ENCODE measurements around the gene KLF12.

Gene KLF12

DNA sequence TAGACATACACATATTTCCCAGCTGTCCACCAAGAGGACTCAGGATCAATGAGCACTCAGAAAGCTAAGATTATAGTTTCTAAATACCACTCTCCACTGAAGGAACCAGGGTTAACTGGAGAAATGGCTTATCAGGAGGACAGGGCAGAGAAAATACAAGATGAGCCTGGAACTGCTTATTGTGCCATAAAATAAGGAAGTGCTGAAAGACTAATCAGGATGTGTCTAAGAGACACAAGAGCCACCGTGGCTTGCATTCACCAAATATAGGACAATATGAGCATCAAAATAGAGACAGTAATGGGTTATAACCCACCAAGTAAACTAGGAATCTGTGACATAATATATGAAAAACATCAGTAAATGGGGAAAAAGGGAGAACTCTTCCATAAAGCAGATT, 32.8 kb downstream of the KLF12 start:
- no peak for DNase-seq

GRCh38 chr13:74098077-74098476, 36.1 kb downstream of the KLF12 start:
- no peak for DNase-seq

DNA sequence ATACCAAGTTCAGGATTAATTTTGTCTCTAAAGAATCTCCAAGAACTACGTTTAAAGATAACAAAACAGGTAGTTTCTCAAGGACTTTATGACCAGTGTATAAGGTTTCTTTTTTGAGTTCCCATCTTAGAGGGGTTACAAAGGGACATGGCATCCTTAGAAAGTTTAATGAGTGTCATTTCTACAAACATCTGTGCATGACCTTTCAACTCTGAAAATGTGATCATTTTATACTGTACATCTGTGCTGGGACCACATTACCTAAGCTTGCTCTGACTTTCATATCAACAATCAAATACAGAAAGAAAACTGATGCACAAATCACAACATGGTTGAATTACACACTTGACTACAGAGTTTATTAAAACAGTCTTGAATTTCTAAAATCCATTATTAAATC, 37.1 kb downstream of the KLF12 start:
- no peak for DNase-seq

DNA sequence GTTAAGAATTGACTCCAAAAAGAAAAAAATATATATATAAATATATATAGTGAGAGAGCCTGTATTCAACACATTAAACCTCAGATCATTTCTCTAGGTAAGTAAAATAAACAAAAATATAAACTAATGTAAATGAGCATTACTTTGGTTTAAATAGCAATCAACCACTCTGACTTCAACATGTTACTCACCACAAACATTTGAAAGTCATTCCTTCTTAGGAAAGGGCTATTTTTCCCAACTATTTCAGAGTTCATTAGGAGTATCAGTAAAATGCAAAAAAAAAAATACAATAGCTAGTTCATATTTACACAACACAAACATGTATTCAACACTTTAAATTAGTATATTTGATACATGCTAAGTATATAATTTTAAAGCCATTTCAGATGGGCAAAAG, 40.5 kb downstream of the KLF12 start:
- DNase-seq: no peak

DNA sequence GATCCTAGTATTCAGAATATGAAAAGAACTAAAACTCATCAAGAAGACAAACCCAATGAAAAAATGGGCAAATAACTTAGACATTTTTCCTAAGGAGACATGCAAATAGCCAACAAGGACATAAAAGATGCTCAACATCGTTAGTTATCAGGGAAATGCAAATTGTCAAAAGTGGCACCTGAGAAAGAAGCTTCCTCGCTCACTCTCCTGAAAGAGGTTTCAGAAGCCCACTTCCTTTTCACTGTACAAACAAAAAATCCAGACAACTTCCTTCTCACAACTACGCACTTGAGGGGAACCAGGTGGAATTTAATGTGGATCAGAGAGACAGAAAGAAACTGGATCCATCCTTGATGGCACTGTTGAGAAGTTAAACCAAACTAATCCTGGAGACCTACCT, 41.5 kb downstream of the KLF12 start:
- DNase-seq: no peak

- DNase-seq: no peak
These were observed 43.2 kb downstream of the KLF12 start for GRCh38 chr13:74090869-74091605.

DNA sequence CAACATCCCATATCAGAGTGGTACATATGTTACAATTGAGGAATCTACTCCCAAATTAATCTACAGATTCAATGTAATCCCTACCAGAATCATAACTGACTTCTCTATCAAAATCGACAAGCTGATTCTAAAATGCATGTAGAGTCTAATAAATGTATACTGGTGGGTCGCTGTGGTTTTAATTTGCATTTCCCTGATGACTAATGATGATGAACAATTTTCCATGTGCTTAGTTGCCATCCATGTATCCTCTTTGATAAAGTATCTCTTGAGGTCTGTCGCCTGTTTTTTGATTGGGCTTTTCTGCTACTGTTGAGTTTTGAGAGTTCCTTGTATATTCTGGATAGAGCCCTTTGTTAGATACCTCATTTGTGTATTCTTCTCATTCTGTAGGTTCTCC, 43.8 kb downstream of the KLF12 start:
- DNase-seq: no peak

- DNase-seq: no peak
These were observed 46.8 kb downstream of the KLF12 start for GRCh38 chr13:74087357-74087756.
